Tibial artery (tissue), 4 donors: Measurements from ENCODE around the gene NEXMIF.
"Not testable (repeated sequence)": the region's sequence is repeated elsewhere in the genome, so short reads cannot be mapped to it uniquely, and the experiment has no call there.

Experiments
- DNase-seq, 2 donors: peaks; one replicate each; pipeline ENCODE4 v3.0.0-alpha.2; 2019
- H3K27ac ChIP-seq, 2 donors: fragments of 200-600 bp; sonication (generic) in 1 of 2; 1 replicate in 1 of 2; 2 replicates in 1 of 2; pipeline ENCODE4 v1.5.1; 2018 to 2019; ENCODE audit warnings: mild to moderate bottlenecking in 1 of 2
- H3K27me3 ChIP-seq, 2 donors: fragments of 200-600 bp; sonication (generic) in 1 of 2; one replicate each; pipeline versions ENCODE4 v1.5.1 to v1.6.0; 2016 to 2019
- H3K36me3 ChIP-seq, 3 donors: fragments of 200-600 bp; sonication (generic) in 2 of 3; one replicate each; pipeline ENCODE4 v1.5.1; 2016 to 2019; ENCODE audit warnings: mild to moderate bottlenecking in 2 of 3
- H3K4me1 ChIP-seq, 4 donors: fragments of 200-600 bp; sonication (generic) in 2 of 4; 1 replicate in 3 of 4; 2 replicates in 1 of 4; pipeline ENCODE4 v1.5.1; 2016 to 2019
- H3K4me3 ChIP-seq, 2 donors: fragments of 200-600 bp; sonication (generic) in 1 of 2; 1 replicate in 1 of 2; 2 replicates in 1 of 2; pipeline ENCODE4 v1.5.1; 2018 to 2019; ENCODE audit warnings: mild to moderate bottlenecking in 2 of 2
- H3K9me3 ChIP-seq, 3 donors: fragments of 200-600 bp; sonication (generic) in 1 of 3; one replicate each; pipeline ENCODE4 v1.5.1; 2016 to 2019
- CTCF ChIP-seq, 2 experiments: fragments of 200-600 bp in 1 of 2; fragments of 450-650 bp in 1 of 2; IDR thresholded peaks; one replicate each; pipeline ENCODE4 v1.5.1; 2017 to 2019; ENCODE audit warnings: antibody characterized with exemption in 2 of 2, mild to moderate bottlenecking in 1 of 2, moderate library complexity in 1 of 2
- intact Hi-C: fragments of 100-400 bp; cut with DNase I; formaldehyde crosslinking; loops from one replicate; pipeline ENCODE4 v1.15.0; 2023; ENCODE audit warnings: low total_unique reads

NEXMIF gene

GRCh38 chrX:74784629-74785028, 140.6 kb downstream of the NEXMIF start:
- Histone ChIP-seq H3K4me3 (no peak overlapping the region), H3K9me3 (no peaks in the 10 kb centered on the region), H3K27me3 (no peaks in the 10 kb centered on the region), H3K36me3 (no peaks in the 10 kb centered on the region), H3K27ac (no peak overlapping the region), H3K4me1 (peaks cover 0 to under 1% (median 0%) of the 10 kb centered on the region in 4 donors)
- TF ChIP-seq CTCF (IDR thresholded peaks at IDR 0.05) = no peak
- DNase-seq = no peak
- intact Hi-C loops = no loop called here

DNA sequence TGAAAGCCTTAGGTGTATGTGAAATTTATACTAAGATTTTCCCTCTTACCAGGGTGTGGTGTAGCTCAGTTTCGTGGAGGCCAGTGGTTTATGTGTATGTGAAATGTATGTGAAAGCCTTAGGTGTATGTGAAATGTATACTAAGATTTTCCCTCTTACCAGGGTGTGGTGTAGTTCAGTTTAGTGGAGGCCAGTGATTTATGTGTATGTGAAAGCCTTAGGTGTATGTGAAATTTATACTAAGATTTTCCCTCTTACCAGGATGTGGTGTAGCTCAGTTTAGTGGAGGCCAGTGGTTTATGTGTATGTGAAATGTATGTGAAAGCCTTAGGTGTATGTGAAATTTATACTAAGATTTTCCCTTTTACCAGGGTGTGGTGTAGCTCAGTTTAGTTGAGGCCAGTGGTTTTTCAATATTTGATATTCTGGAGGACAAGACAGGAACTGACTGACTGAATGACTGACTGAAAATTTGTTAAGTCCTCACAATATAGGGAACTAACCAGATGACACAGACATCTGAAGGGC, 143.7 kb downstream of the NEXMIF start:
- DNase-seq = no peak
- H3K27me3 ChIP-seq = no peaks in the 10 kb centered on the region
- TF ChIP-seq CTCF (IDR thresholded peaks at IDR 0.05) = no peak
- H3K36me3 ChIP-seq = no peaks in the 10 kb centered on the region
- intact Hi-C loops = no loop called here
- no peaks in the 10 kb centered on the region for H3K9me3 ChIP-seq
- H3K27ac ChIP-seq = no peak overlapping the region
- H3K4me1 ChIP-seq = peaks cover 0 to 5% (median 0%) of the 10 kb centered on the region in 4 donors
- no peak overlapping the region for H3K4me3 ChIP-seq

DNA sequence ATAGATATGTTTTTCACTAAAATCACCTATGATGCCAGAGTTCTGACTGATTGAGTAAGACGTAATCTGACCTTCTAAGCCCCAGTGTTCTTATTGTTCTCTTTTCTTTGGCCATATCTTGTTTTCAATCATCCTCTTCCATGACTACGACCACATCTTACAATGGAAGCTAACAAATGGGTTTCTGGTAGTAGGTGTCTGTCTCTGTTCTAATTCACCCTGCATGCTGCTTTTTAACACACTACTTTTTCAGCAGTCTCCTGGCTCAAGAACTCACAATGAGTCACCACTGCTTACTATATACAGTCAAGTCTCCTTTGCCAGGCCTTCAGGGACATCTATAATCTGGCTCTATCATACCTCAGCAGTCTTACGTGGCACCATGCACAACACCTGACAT, 146.1 kb downstream of the NEXMIF start:
- TF ChIP-seq CTCF (IDR thresholded peaks at IDR 0.05) = no peak
- peaks cover 0 to 5% (median 0%) of the 10 kb centered on the region in 4 donors for H3K4me1 ChIP-seq
- intact Hi-C loops = no loop called here
- H3K36me3 ChIP-seq = no peaks in the 10 kb centered on the region
- H3K9me3 ChIP-seq = no peaks in the 10 kb centered on the region
- no peak for DNase-seq
- H3K4me3 ChIP-seq = no peak overlapping the region
- H3K27ac ChIP-seq = no peak overlapping the region
- H3K27me3 ChIP-seq = no peaks in the 10 kb centered on the region

DNA sequence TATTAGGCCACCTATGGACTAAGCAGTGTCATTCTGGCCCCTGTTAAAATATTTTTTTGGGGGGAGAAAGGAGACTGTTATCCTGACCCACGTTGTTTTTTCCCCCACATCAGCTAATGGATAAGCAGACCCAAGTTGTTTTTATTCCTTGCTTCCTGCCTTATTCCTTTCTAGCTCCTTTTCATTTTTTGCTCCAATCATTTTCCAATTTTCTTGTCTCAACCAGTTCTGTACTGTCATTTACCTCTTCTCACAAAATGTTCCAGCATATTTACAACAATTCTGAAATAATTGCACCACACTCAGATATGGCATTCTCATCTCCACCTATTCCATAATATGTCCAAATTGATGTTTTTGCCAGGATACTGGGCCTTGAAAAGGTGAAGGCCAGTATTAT, 150.3 kb downstream of the NEXMIF start:
- Histone ChIP-seq H3K4me3 (no peak overlapping the region), H3K27ac (no peak overlapping the region), H3K4me1 (peaks cover 0 to 5% (median 0%) of the 10 kb centered on the region in 4 donors), H3K36me3 (no peaks in the 10 kb centered on the region), H3K9me3 (no peaks in the 10 kb centered on the region), H3K27me3 (no peaks in the 10 kb centered on the region)
- intact Hi-C loops = no loop called here
- no peak for TF ChIP-seq CTCF (IDR thresholded peaks at IDR 0.05)
- DNase-seq = no peak

DNA sequence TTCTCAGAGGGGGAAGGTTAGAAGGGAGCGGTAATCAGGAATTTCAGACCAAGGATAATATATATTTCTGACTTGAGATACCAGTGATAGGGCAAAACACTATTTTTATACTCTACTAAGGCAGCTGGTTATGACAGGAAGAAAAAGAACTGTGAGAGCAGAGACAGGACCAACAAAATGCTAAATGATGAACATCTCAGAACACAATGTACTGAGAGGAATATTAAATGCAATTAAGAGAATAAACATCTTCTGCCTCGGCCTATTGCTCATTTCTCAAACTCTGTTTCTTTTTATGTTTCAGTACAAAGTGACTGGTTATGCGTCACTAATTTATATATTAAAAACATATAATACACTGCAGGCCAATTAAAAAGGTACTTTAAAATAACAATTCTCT, 188.8 kb downstream of the NEXMIF start:
- no peak overlapping the region for H3K27ac ChIP-seq
- no peak for TF ChIP-seq CTCF (IDR thresholded peaks at IDR 0.05)
- intact Hi-C loops = no loop called here

DNA sequence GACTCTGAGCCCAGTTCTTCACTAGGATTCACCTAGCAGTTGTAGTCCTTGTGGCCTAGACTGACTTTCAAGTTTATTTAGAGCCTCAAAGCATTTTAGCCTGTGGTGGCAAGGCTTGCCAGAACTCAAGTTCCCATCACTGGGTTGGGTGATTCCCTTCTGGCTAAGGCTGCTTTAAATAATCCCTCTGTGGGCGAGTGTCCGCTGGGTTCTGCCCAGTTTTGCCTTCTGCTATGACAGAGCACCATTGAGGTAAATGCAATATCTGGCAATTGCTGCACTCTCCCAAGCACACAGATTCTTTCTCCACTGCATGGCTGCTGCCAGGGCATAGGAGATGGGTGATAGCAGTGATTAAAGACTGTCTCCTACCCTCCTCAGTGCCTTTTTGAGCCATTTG, 220.0 kb downstream of the NEXMIF start:
- no peak overlapping the region for H3K4me3 ChIP-seq
- TF ChIP-seq CTCF (IDR thresholded peaks at IDR 0.05) = no peak
- no peaks in the 10 kb centered on the region for H3K9me3 ChIP-seq
- no peak overlapping the region for H3K27ac ChIP-seq
- intact Hi-C loops = no loop called here
- H3K27me3 ChIP-seq = no peaks in the 10 kb centered on the region
- H3K4me1 ChIP-seq = no peaks in the 10 kb centered on the region
- no peaks in the 10 kb centered on the region for H3K36me3 ChIP-seq
- no peak for DNase-seq

More for the DNA sequence above, 188.8 kb downstream of the NEXMIF start:
- DNase-seq = no peak
- Histone ChIP-seq H3K27me3 (no peaks in the 10 kb centered on the region), H3K4me1 (no peaks in the 10 kb centered on the region), H3K36me3 (no peaks in the 10 kb centered on the region), H3K4me3 (no peak overlapping the region), H3K9me3 (no peaks in the 10 kb centered on the region)

DNA sequence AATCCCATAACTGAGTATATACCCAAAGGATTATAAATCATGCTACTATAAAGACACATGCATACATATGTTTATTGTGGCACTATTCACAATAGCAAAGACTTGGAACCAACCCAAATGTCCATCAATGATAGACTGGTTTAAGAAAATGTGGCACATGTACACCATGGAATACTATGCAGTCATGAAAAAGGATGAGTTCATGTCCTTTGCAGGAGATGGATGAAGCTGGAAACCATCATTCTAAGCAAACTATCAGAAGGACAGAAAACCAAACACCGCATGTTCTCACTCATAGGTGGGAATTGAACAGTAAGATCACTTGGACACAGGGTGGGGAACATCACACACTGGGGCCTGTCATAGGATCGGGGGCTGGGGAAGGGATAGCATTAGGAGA, 223.9 kb downstream of the NEXMIF start:
- H3K36me3 ChIP-seq, H3K9me3 ChIP-seq, H3K27ac ChIP-seq, H3K4me3 ChIP-seq, H3K4me1 ChIP-seq, DNase-seq, intact Hi-C loops, H3K27me3 ChIP-seq: not testable (repeated sequence)
